Endothelial cell of umbilical vein (primary cell): ENCODE data around the gene ARHGDIB. TPM values are rescaled to one million over a fixed set of nuclear protein-coding genes. Genes with fewer than 3 reads are reported as not detected.

Experiments
- BruUV-seq: library from RNA; stranded (reverse); fragments of 400-500 nt; replicated peaks from 2 replicates; lab custom pipeline; 2021; lab: Mats Ljungman, UMichigan
- CTCF ChIA-PET: fragments of 300-600, 350-600 bp; sonication (Branson Sonifier 250); formaldehyde crosslinking; loops from one replicate; lab custom pipeline; 2021; ENCODE audit warnings: antibody characterized with exemption, inconsistent platforms; lab: Charles Lee
- POLR2A ChIA-PET: fragments of 300-600, 350-600 bp; sonication (Branson Sonifier 250); formaldehyde crosslinking; loops from one replicate; lab custom pipeline; 2021; ENCODE audit warnings: antibody characterized with exemption, inconsistent platforms; lab: Charles Lee
- DNase-seq: peaks from one replicate; pipeline ENCODE4 v3.0.0-alpha.2; 2011; ENCODE audit warnings: low read depth, low spot score
- FAIRE-seq: peaks from 2 replicates; lab custom pipeline; 2011; peaks lifted over from hg19 to GRCh38; lab: Jason Lieb, UNC
- H2AFZ ChIP-seq: 2 replicates; pipeline ENCODE4 v1.6.0; 2012; ENCODE audit warnings: low read depth, low read length, control low read depth, inconsistent platforms
- H3K27ac ChIP-seq: 2 replicates; pipeline ENCODE4 v1.5.1; 2011; ENCODE audit warnings: low read depth, mild to moderate bottlenecking, control low read depth, low read length, moderate library complexity; ENCODE audit not compliant: insufficient read depth
- H3K27me3 ChIP-seq, 2 experiments: 2 replicates each; pipeline versions ENCODE4 v1.6.0 to v1.6.1; 2011; ENCODE audit warnings: low read length in 2 of 2, mixed read lengths in 1 of 2; ENCODE audit not compliant: control insufficient read depth in 2 of 2, insufficient read depth in 2 of 2
- H3K36me3 ChIP-seq, 2 experiments: 2 replicates in 1 of 2; 3 replicates in 1 of 2; pipeline ENCODE4 v1.5.1; 2011; ENCODE audit warnings: low read length in 2 of 2, mild to moderate bottlenecking in 1 of 2, moderate library complexity in 1 of 2; ENCODE audit not compliant: control insufficient read depth in 2 of 2, insufficient read depth in 2 of 2; ENCODE audit errors: extremely low read depth in 1 of 2
- H3K4me1 ChIP-seq: 3 replicates; pipeline ENCODE4 v1.5.1; 2011; ENCODE audit warnings: mild to moderate bottlenecking, low read length; ENCODE audit not compliant: control insufficient read depth, insufficient read depth; ENCODE audit errors: extremely low read depth
- H3K4me2 ChIP-seq: 2 replicates; pipeline ENCODE4 v1.6.1; 2011; ENCODE audit warnings: low read length, control low read depth, mixed read lengths; ENCODE audit not compliant: insufficient read depth
- H3K4me3 ChIP-seq, 3 experiments: fragments of 200-600 bp in 1 of 3; sonication (generic), shearing (Covaris generic) in 1 of 3; replicated peaks in 1 of 3; 2 replicates each; pipeline ENCODE4 v1.5.1; 2011 to 2016; ENCODE audit warnings: control low read depth in 3 of 3, low read length in 3 of 3, mild to moderate bottlenecking in 2 of 3, inconsistent platforms in 1 of 3, low read depth in 1 of 3, moderate library complexity in 1 of 3; ENCODE audit not compliant: insufficient read depth in 1 of 3
- H3K79me2 ChIP-seq: 2 replicates; pipeline ENCODE4 v1.6.0; 2012; ENCODE audit warnings: low read length, inconsistent platforms; ENCODE audit not compliant: control insufficient read depth, insufficient read depth
- H3K9ac ChIP-seq: replicated peaks from 2 replicates; pipeline ENCODE3; 2011; ENCODE audit warnings: low read length, control low read depth; ENCODE audit not compliant: insufficient read depth; ENCODE audit errors: extremely low read depth
- H3K9me1 ChIP-seq: replicated peaks from 3 replicates; pipeline ENCODE4 v1.6.0; 2011; ENCODE audit warnings: mild to moderate bottlenecking, low read length; ENCODE audit not compliant: control insufficient read depth, insufficient read depth; ENCODE audit errors: extremely low read depth
- H3K9me3 ChIP-seq: replicated peaks from 2 replicates; pipeline ENCODE4 v1.5.1; 2012; ENCODE audit warnings: low read length, inconsistent platforms; ENCODE audit not compliant: control insufficient read depth, insufficient read depth
- H4K20me1 ChIP-seq: replicated peaks from 2 replicates; pipeline ENCODE3; 2011; ENCODE audit warnings: mild to moderate bottlenecking, low read length; ENCODE audit not compliant: control insufficient read depth, insufficient read depth; ENCODE audit errors: extremely low read depth
- EZH2 ChIP-seq: IDR thresholded peaks from 2 replicates; pipeline ENCODE4 v1.6.1; 2012; ENCODE audit warnings: borderline replicate concordance, low read depth, mild to moderate bottlenecking, moderate library complexity, low read length, inconsistent platforms; ENCODE audit not compliant: severe bottlenecking
- GATA2 ChIP-seq: IDR thresholded peaks from 2 replicates; pipeline ENCODE4 v1.7.0; 2011; ENCODE audit warnings: low read depth, mild to moderate bottlenecking, moderate library complexity, mixed read lengths, low read length; ENCODE audit not compliant: insufficient read length, insufficient read depth
- POLR2AphosphoS5 ChIP-seq: IDR thresholded peaks from 2 replicates; pipeline ENCODE4 v1.6.1; 2012; ENCODE audit warnings: low read depth, mild to moderate bottlenecking, control low read depth, low read length, moderate library complexity; ENCODE audit not compliant: insufficient read depth
- dilution Hi-C: fragments of 300-500 bp; cut with MboI; formaldehyde crosslinking; loops from one replicate; pipeline ENCODE4 v1.15.0; 2019; ENCODE audit warnings: low sequenced_read_pairs; ENCODE audit not compliant: extremely low pct_ligation_motif_present
- intact Hi-C: fragments of 100-400 bp; cut with micrococcal nuclease; formaldehyde crosslinking; loops from one replicate; pipeline ENCODE4 v1.10.0; 2022
- polyA plus RNA-seq, 4 experiments: library from polyadenylated mRNA; depleted of rRNA in 3 of 4; stranded (reverse) in 3 of 4; unstranded in 1 of 4; fragments of >200 nt; gene quantifications; 2 replicates each; pipeline versions ENCODE4 v1.2.1 to v1.2.3, GENCODE V29; 2011 to 2012; ENCODE audit warnings: missing spikeins in 1 of 4
- total RNA-seq: library from RNA; stranded (reverse); gene quantifications from 2 replicates; pipeline ENCODE4 v1.2.3, GENCODE V29; 2021
- TF ChIP-seq, protein P1 (sequence below), 2 donors: IDR thresholded peaks; 1 replicate in 1 of 2; 2 replicates in 1 of 2; pipeline ENCODE4 v1.5.1; 2011; ENCODE audit warnings: low read length in 2 of 2, mild to moderate bottlenecking in 2 of 2, moderate library complexity in 2 of 2, control low read depth in 1 of 2, inconsistent platforms in 1 of 2, low read depth in 1 of 2; ENCODE audit not compliant: insufficient read depth in 1 of 2; ENCODE audit errors: extremely low read depth in 1 of 2
- TF ChIP-seq, protein P2 (sequence below): IDR thresholded peaks from 2 replicates; pipeline ENCODE4 v1.6.1; 2011; ENCODE audit not compliant: insufficient read depth, insufficient read length

Gene ARHGDIB
- total and polyA plus RNA-seq, 2 donors (not counting 3 experiments of a cell fraction or from before 2014, with no cell fraction given) = 483 to 1,200 TPM

DNA sequence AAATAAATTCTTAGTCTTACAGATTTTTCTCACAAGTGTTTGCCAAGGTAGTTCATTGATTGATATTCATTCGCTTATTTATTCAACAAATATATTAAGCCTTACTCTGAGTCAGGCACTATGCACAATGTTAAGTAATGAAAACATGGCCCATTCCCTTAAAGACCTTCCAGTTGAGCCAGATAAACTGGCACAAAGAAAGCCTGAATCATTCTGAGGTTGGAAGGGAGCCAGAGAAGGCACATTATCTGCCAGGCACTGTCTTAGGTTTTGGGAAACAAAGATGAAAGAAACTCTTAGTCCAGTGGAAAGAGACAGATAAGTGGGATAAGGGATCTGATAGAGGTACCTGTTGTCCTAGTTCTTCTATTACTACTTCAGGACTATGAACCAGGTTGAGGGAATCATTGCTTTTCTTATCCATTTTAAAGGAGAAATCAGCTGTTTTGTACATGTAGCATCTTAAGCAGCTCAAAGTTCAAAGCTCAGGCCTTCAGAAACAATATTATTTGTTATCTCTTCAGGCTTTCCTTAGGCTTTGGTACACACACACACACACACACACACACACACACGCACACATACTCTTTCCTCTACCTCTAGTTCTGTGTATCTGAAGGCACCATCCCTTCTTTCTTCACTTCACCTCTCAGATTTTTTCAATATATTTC lies 38.4 kb upstream of the ARHGDIB start:
- Histone ChIP-seq H3K4me1 (no peaks in the 10 kb centered on the region), H2AFZ (no peak overlapping the region), H4K20me1 (no peaks in the 10 kb centered on the region), H3K9me3 (no peaks in the 10 kb centered on the region), H3K27ac (no peak overlapping the region), H3K36me3 (no peaks in the 10 kb centered on the region), H3K9ac (no peak overlapping the region), H3K4me3 (no peak overlapping the region), H3K9me1 (no peaks in the 10 kb centered on the region), H3K79me2 (no peaks in the 10 kb centered on the region), H3K27me3 (peaks cover 22 to 36% of the 10 kb centered on the region in 2 experiments), H3K4me2 (no peak overlapping the region)
- FAIRE-seq (peak; percentile 4), DNase-seq (no peak)
- intact Hi-C loops (loop anchor here (5.0 kb wide), 1 partner anchor 368 kb away; no protein-coding TSS in a partner anchor), dilution Hi-C loops (no loop called here)
- TF ChIP-seq, protein P1, sequence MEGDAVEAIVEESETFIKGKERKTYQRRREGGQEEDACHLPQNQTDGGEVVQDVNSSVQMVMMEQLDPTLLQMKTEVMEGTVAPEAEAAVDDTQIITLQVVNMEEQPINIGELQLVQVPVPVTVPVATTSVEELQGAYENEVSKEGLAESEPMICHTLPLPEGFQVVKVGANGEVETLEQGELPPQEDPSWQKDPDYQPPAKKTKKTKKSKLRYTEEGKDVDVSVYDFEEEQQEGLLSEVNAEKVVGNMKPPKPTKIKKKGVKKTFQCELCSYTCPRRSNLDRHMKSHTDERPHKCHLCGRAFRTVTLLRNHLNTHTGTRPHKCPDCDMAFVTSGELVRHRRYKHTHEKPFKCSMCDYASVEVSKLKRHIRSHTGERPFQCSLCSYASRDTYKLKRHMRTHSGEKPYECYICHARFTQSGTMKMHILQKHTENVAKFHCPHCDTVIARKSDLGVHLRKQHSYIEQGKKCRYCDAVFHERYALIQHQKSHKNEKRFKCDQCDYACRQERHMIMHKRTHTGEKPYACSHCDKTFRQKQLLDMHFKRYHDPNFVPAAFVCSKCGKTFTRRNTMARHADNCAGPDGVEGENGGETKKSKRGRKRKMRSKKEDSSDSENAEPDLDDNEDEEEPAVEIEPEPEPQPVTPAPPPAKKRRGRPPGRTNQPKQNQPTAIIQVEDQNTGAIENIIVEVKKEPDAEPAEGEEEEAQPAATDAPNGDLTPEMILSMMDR (IDR thresholded peaks at IDR 0.05; ENCODE audit: extremely low read depth in 1 of 2, insufficient read depth in 1 of 2, low read depth in 1 of 2, low read length in 2 of 2) = no peak
- TF ChIP-seq EZH2 (no peak), GATA2 (no peak), POLR2AphosphoS5 (no peak)
- TF ChIP-seq, protein P2, sequence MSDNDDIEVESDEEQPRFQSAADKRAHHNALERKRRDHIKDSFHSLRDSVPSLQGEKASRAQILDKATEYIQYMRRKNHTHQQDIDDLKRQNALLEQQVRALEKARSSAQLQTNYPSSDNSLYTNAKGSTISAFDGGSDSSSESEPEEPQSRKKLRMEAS = no peak
- CTCF ChIA-PET = interaction anchor here (1.4 to 2.2 kb wide), 3 partner anchors 154 to 244 kb away, joined by 4 to 6 read pairs (median 5); no protein-coding TSS in a partner anchor
- POLR2A ChIA-PET = no interaction called here
- BruUV-seq = no TSS peak
